Measurements from ENCODE around the gene TAS2R41.

DNA sequence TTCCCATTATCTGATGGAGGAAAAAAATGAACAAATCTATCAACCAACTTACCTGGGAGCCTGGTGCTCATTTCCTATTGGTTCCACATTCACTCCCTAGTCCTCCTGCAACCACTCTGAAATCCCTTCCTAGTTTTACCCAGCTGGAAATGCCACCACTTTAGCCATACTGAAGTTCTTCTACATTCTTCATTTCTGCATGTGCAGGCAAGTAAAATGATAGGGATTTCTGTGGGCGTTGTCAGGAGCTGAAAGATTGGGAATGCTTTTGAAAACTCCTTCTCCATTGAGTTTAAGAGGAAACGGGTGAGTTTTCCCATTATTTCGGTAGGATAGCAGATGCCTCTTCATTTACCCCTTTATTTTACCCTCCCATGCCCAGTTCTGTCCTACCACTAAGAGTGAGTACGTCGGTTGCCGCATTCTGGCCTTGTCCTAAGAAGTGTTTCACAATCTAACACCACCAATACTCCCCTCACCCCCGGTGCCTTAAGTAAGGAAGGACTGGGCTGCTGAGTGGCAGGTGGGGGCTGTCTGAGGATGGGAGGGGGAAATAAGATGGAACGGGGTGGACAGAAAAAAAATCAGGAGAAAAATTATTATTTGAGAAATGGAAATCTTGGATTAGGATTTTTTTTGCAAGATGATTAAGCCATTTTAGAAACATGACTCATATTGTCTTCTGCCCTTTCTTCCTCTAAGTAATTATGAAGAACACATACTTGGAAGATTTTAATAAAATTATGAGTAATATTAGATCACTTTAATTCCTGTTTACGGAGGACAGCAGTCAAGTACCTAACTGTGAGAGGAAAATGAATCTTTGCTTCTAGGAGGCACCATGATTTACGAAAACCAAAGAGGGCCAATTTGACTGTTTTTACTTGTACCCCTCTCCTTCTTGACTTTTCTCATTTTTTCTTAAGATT lies 47.6 kb upstream of the TAS2R41 start:
- TF ChIP-seq, protein P1, sequence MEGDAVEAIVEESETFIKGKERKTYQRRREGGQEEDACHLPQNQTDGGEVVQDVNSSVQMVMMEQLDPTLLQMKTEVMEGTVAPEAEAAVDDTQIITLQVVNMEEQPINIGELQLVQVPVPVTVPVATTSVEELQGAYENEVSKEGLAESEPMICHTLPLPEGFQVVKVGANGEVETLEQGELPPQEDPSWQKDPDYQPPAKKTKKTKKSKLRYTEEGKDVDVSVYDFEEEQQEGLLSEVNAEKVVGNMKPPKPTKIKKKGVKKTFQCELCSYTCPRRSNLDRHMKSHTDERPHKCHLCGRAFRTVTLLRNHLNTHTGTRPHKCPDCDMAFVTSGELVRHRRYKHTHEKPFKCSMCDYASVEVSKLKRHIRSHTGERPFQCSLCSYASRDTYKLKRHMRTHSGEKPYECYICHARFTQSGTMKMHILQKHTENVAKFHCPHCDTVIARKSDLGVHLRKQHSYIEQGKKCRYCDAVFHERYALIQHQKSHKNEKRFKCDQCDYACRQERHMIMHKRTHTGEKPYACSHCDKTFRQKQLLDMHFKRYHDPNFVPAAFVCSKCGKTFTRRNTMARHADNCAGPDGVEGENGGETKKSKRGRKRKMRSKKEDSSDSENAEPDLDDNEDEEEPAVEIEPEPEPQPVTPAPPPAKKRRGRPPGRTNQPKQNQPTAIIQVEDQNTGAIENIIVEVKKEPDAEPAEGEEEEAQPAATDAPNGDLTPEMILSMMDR (IDR thresholded peaks at IDR 0.05) = no peak
- no peak for TF ChIP-seq POLR2A (IDR thresholded peaks at IDR 0.05)
